HepG2 (cell line): ENCODE results near the gene GLUD2. TPM values are rescaled to one million over a fixed set of nuclear protein-coding genes. Genes with fewer than 3 reads are reported as not detected.

Source experiments
- ATAC-seq: fragments of 200-7000 bp; cut with Tn5 transposase; 3 replicates; pipeline ENCODE4 v1.9.1; 2020; ENCODE audit warnings: mild to moderate bottlenecking, moderate library complexity
- BruUV-seq: library from RNA; stranded (reverse); fragments of 400-500 nt; replicated peaks from 2 replicates; lab custom pipeline; 2021; lab: Mats Ljungman, UMichigan
- CTCF ChIA-PET: fragments of 300-600 bp; formaldehyde crosslinking; extraction: SDS; loops from one replicate; lab custom pipeline; 2021; ENCODE audit warnings: low total read pairs, inconsistent platforms, low intra/inter-chr PET ratio; lab: Yijun Ruan, JAX
- POLR2A ChIA-PET: fragments of 350-600 bp; sonication (Branson Sonifier 250); formaldehyde crosslinking; loops from one replicate; lab custom pipeline; 2020; ENCODE audit warnings: antibody characterized with exemption, inconsistent platforms; lab: Yijun Ruan, JAX
- DNase-seq: peaks from one replicate; pipeline ENCODE4 v3.0.0-alpha.2; 2015; ENCODE audit warnings: low spot score
- FAIRE-seq: peaks from 3 replicates; lab custom pipeline; 2011; peaks lifted over from hg19 to GRCh38; lab: Jason Lieb, UNC
- H2AFZ ChIP-seq: one replicate; pipeline ENCODE4 v1.6.1; 2011; ENCODE audit warnings: low read length, inconsistent platforms
- H3K27ac ChIP-seq: fragments of 300-600 bp; 3 replicates; pipeline ENCODE4 v1.8.0; 2011; ENCODE audit warnings: mixed run types, mild to moderate bottlenecking, mixed read lengths, low read length, inconsistent platforms; ENCODE audit not compliant: insufficient read depth; ENCODE audit errors: extremely low read length
- H3K27me3 ChIP-seq, 2 experiments: fragments of 200-600 bp in 1 of 2; 2 replicates in 1 of 2; 3 replicates in 1 of 2; pipeline versions ENCODE4 v1.6.0 to v1.8.0; 2011; ENCODE audit warnings: low read length in 2 of 2, mild to moderate bottlenecking in 2 of 2, moderate library complexity in 2 of 2, inconsistent platforms in 1 of 2; ENCODE audit not compliant: insufficient read depth in 2 of 2, control insufficient read depth in 1 of 2
- H3K36me3 ChIP-seq, 2 experiments: fragments of 200-600 bp in 1 of 2; replicated peaks in 1 of 2; 2 replicates in 1 of 2; 3 replicates in 1 of 2; pipeline versions ENCODE4 v1.5.1 to v1.8.0; 2011; ENCODE audit warnings: low read length in 2 of 2, inconsistent platforms in 1 of 2; ENCODE audit not compliant: insufficient read depth in 2 of 2, control insufficient read depth in 1 of 2
- H3K4me1 ChIP-seq: 2 replicates; pipeline ENCODE4 v1.5.1; 2012; ENCODE audit warnings: low read length, inconsistent platforms; ENCODE audit not compliant: insufficient read depth
- H3K4me2 ChIP-seq: 2 replicates; pipeline ENCODE4 v1.6.0; 2011; ENCODE audit warnings: low read depth, low read length, inconsistent platforms
- H3K4me3 ChIP-seq, 3 experiments: fragments of 200-600 bp in 1 of 3; sonication (generic), shearing (Covaris generic) in 1 of 3; replicated peaks in 1 of 3; 2 replicates each; pipeline ENCODE4 v1.5.1; 2011 to 2016; ENCODE audit warnings: low read length in 3 of 3, inconsistent platforms in 2 of 3, low read depth in 2 of 3, mild to moderate bottlenecking in 2 of 3, control low read depth in 1 of 3, mixed read lengths in 1 of 3; ENCODE audit not compliant: insufficient read depth in 1 of 3
- H3K79me2 ChIP-seq: one replicate; pipeline ENCODE4 v1.6.1; 2011; ENCODE audit warnings: low read length, inconsistent platforms; ENCODE audit not compliant: insufficient read depth
- H3K9ac ChIP-seq: 2 replicates; pipeline ENCODE4 v1.6.0; 2011; ENCODE audit warnings: mild to moderate bottlenecking, low read depth, low read length, inconsistent platforms; ENCODE audit not compliant: insufficient read depth
- H3K9me3 ChIP-seq: 2 replicates; pipeline ENCODE4 v1.5.1; 2012; ENCODE audit warnings: mild to moderate bottlenecking, low read length
- H4K20me1 ChIP-seq: 2 replicates; pipeline ENCODE4 v1.6.0; 2011; ENCODE audit warnings: inconsistent platforms, mild to moderate bottlenecking, low read length, moderate library complexity; ENCODE audit not compliant: insufficient read depth
- ARID4A ChIP-seq: sonication (generic); formaldehyde crosslinking; IDR thresholded peaks from 2 replicates; pipeline ENCODE4 v1.5.0; 2020; ENCODE audit warnings: mild to moderate bottlenecking, missing genetic modification reagents, borderline replicate concordance
- DPF2 ChIP-seq: sonication (generic); formaldehyde crosslinking; IDR thresholded peaks from 2 replicates; pipeline ENCODE4 v1.4.0; 2020; ENCODE audit warnings: mild to moderate bottlenecking, low read depth, missing genetic modification reagents, borderline replicate concordance
- KLF12 ChIP-seq: sonication (generic); formaldehyde crosslinking; IDR thresholded peaks from 2 replicates; pipeline ENCODE4 v1.4.0; 2020; ENCODE audit warnings: missing genetic modification reagents, borderline replicate concordance
- MEF2D ChIP-seq: sonication (generic); formaldehyde crosslinking; IDR thresholded peaks from 2 replicates; pipeline ENCODE4 v1.5.1; 2020; ENCODE audit warnings: mild to moderate bottlenecking, missing genetic modification reagents
- SMAD9 ChIP-seq: sonication (generic); formaldehyde crosslinking; IDR thresholded peaks from 2 replicates; pipeline ENCODE4 v1.5.1; 2020; ENCODE audit warnings: mild to moderate bottlenecking, missing genetic modification reagents
- SMARCE1 ChIP-seq: fragments of 450-650 bp; IDR thresholded peaks from 2 replicates; pipeline ENCODE4 v1.6.1; 2017; ENCODE audit warnings: borderline replicate concordance
- TEF ChIP-seq: sonication (generic); formaldehyde crosslinking; IDR thresholded peaks from 2 replicates; pipeline ENCODE4 v1.5.0; 2020; ENCODE audit warnings: missing genetic modification reagents
- ZBTB21 ChIP-seq: sonication (generic); formaldehyde crosslinking; IDR thresholded peaks from 2 replicates; pipeline ENCODE4 v1.4.0; 2020; ENCODE audit warnings: missing genetic modification reagents
- ZNF180 ChIP-seq: sonication (generic); formaldehyde crosslinking; IDR thresholded peaks from 2 replicates; pipeline ENCODE4 v1.4.0; 2020; ENCODE audit warnings: low read depth, missing genetic modification reagents, borderline replicate concordance
- ZNF232 ChIP-seq: sonication (generic); formaldehyde crosslinking; IDR thresholded peaks from 2 replicates; pipeline ENCODE4 v1.4.0; 2020; ENCODE audit warnings: missing genetic modification reagents, borderline replicate concordance
- ZNF235 ChIP-seq: sonication (generic); formaldehyde crosslinking; IDR thresholded peaks from 2 replicates; pipeline ENCODE4 v1.8.1; 2023; ENCODE audit warnings: mild to moderate bottlenecking, missing genetic modification reagents, borderline replicate concordance
- WGBS: methylation state at CpG from one replicate; pipeline ENCODE4 v1.1.6; 2017; ENCODE audit warnings: low lambda C conversion rate; 5-methylcytosine and 5-hydroxymethylcytosine counted together
- in situ Hi-C: cut with HindIII; loops from 2 replicates; pipeline ENCODE4 v1.10.0; 2017; ENCODE audit warnings: low pct_unique_long_range_greater_than_20kb; ENCODE audit not compliant: extremely low pct_ligation_motif_present
- intact Hi-C: fragments of 100-400 bp; cut with micrococcal nuclease; formaldehyde crosslinking; loops from one replicate; pipeline ENCODE4 v1.10.0; 2022; ENCODE audit not compliant: unreplicated experiment
- polyA plus RNA-seq, 8 experiments: library from polyadenylated mRNA; depleted of rRNA in 3 of 8; stranded (reverse) in 7 of 8; unstranded in 1 of 8; fragments of >200 nt; fragmentation: Illumina TruSeq in 4 of 8; extraction: Trizol in 4 of 8; gene quantifications; 2 replicates each; pipeline versions ENCODE4 v1.2.1 to v1.2.3, GENCODE V29; 2011 to 2016; ENCODE audit warnings: low read depth in 4 of 8, missing spikeins in 1 of 8, mixed read lengths in 1 of 8; ENCODE audit not compliant: insufficient read depth in 1 of 8
- total RNA-seq, 5 experiments: library from RNA; depleted of rRNA; stranded (reverse); fragments of >200 nt; fragmentation: Illumina TruSeq; extraction: Trizol; gene quantifications; 2 replicates each; pipeline ENCODE4 v1.2.3, GENCODE V29; 2016; ENCODE audit warnings: low read depth in 1 of 5
- TF ChIP-seq, protein P1 (sequence below): sonication (generic); formaldehyde crosslinking; IDR thresholded peaks from 2 replicates; pipeline ENCODE4 v1.5.0; 2020; ENCODE audit warnings: mild to moderate bottlenecking, missing genetic modification reagents, borderline replicate concordance

GLUD2 gene
- total and polyA plus RNA-seq, 2 of the 13 experiments (the other 11 are each of a cell fraction or from before 2014, with no cell fraction given), result 3.4 to 8.0 TPM

GRCh38 chrX:120999413-120999812 lies 48.0 kb upstream of the GLUD2 start:
- H3K27ac ChIP-seq, result no peak overlapping the region
- no peaks in the 10 kb centered on the region for H3K4me1 ChIP-seq
- WGBS, result 45% methylated on average over 3 of the region's 3 CpGs
- H3K4me3 ChIP-seq, result no peak overlapping the region
- H3K27me3 ChIP-seq, result no peaks in the 10 kb centered on the region
- ChIA-PET POLR2A (no interaction called here), CTCF (no interaction called here)
- intact Hi-C loops, result no loop called here
- no peaks in the 10 kb centered on the region for H3K9me3 ChIP-seq
- H2AFZ ChIP-seq, result no peak overlapping the region
- no peaks in the 10 kb centered on the region for H4K20me1 ChIP-seq
- no peaks in the 10 kb centered on the region for H3K79me2 ChIP-seq
- in situ Hi-C loops, result no loop called here
- H3K36me3 ChIP-seq, result no peaks in the 10 kb centered on the region
- no TSS peak for BruUV-seq
- FAIRE-seq (no peak), DNase-seq (no peak), ATAC-seq (no peak)
- no peak overlapping the region for H3K9ac ChIP-seq
- H3K4me2 ChIP-seq, result no peak overlapping the region
- no peak for TF ChIP-seq TEF (CRISPR knock-in tag)
- no peak for TF ChIP-seq MEF2D (CRISPR knock-in tag)
- TF ChIP-seq SMARCE1, result no peak
- TF ChIP-seq ZBTB21, result no peak
- TF ChIP-seq, protein P1, sequence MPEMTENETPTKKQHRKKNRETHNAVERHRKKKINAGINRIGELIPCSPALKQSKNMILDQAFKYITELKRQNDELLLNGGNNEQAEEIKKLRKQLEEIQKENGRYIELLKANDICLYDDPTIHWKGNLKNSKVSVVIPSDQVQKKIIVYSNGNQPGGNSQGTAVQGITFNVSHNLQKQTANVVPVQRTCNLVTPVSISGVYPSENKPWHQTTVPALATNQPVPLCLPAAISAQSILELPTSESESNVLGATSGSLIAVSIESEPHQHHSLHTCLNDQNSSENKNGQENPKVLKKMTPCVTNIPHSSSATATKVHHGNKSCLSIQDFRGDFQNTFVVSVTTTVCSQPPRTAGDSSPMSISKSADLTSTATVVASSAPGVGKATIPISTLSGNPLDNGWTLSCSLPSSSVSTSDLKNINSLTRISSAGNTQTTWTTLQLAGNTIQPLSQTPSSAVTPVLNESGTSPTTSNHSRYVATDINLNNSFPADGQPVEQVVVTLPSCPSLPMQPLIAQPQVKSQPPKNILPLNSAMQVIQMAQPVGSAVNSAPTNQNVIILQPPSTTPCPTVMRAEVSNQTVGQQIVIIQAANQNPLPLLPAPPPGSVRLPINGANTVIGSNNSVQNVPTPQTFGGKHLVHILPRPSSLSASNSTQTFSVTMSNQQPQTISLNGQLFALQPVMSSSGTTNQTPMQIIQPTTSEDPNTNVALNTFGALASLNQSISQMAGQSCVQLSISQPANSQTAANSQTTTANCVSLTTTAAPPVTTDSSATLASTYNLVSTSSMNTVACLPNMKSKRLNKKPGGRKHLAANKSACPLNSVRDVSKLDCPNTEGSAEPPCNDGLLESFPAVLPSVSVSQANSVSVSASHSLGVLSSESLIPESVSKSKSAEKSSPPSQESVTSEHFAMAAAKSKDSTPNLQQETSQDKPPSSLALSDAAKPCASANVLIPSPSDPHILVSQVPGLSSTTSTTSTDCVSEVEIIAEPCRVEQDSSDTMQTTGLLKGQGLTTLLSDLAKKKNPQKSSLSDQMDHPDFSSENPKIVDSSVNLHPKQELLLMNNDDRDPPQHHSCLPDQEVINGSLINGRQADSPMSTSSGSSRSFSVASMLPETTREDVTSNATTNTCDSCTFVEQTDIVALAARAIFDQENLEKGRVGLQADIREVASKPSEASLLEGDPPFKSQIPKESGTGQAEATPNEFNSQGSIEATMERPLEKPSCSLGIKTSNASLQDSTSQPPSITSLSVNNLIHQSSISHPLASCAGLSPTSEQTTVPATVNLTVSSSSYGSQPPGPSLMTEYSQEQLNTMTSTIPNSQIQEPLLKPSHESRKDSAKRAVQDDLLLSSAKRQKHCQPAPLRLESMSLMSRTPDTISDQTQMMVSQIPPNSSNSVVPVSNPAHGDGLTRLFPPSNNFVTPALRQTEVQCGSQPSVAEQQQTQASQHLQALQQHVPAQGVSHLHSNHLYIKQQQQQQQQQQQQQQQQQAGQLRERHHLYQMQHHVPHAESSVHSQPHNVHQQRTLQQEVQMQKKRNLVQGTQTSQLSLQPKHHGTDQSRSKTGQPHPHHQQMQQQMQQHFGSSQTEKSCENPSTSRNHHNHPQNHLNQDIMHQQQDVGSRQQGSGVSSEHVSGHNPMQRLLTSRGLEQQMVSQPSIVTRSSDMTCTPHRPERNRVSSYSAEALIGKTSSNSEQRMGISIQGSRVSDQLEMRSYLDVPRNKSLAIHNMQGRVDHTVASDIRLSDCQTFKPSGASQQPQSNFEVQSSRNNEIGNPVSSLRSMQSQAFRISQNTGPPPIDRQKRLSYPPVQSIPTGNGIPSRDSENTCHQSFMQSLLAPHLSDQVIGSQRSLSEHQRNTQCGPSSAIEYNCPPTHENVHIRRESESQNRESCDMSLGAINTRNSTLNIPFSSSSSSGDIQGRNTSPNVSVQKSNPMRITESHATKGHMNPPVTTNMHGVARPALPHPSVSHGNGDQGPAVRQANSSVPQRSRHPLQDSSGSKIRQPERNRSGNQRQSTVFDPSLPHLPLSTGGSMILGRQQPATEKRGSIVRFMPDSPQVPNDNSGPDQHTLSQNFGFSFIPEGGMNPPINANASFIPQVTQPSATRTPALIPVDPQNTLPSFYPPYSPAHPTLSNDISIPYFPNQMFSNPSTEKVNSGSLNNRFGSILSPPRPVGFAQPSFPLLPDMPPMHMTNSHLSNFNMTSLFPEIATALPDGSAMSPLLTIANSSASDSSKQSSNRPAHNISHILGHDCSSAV, result no peak
- no peak for TF ChIP-seq DPF2
- no peak for TF ChIP-seq SMAD9
- no peak for TF ChIP-seq KLF12
- no peak for TF ChIP-seq ARID4A (CRISPR knock-in tag)
- no peak for TF ChIP-seq ZNF235 (CRISPR knock-in tag)
- TF ChIP-seq ZNF180, result no peak
- TF ChIP-seq ZNF232 (CRISPR knock-in tag), result no peak
